HL-60/S4 treated with phorbol 12-myristate 13-acetate at 8.2 ng/mL for 4 days and 3 days (cell line): ENCODE data around the gene GATAD2A.

Experiments used
- in situ Hi-C: fragments of 300-500 bp; cut with MboI; formaldehyde crosslinking; loops from 2 replicates; pipeline ENCODE4 v1.15.0; 2022; ENCODE audit warnings: low sequenced_read_pairs

The GATAD2A gene

DNA sequence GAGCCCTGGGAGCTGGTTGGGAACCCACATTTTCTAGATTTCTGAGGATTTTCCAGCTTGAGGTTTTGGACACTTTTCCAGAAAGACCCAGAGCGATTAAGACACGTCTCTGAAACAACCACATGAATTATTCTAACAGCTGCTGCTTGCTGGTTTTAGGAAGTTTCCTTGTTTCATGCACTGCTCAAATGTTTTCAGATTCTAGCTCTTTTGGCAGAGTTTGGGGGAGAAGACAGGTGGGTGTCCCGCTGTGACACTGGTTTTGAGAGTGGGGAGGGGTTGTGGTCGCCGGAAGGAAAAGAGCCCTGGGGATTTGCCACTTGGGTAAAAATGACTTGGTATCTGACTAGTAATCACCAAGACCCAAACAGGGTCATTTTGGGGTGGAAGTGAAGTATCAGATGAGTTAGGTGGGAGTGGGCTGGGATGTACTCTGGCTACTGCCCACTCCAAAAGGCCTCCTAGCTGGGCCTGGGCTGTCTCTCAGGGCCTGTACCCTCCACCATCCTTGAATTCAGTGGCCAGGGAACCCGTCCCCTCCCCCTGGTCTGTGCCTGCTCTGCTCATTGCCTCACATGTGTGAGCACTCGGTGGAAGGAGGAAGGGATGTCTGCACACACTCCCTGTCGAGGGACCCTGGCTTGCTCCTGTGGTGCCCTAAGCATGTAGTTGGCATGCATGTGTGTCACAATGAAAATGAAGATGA is 13.2 kb downstream of the GATAD2A start:
- in situ Hi-C loops, result no loop called here

- in situ Hi-C loops, result no loop called here
These were observed 15.3 kb downstream of the GATAD2A start for GRCh38 chr19:19420570-19421298.

GRCh38 chr19:19421299-19421696 is 15.8 kb downstream of the GATAD2A start:
- in situ Hi-C loops, result no loop called here

GRCh38 chr19:19422156-19422555 is 16.7 kb downstream of the GATAD2A start:
- in situ Hi-C loops, result no loop called here

GRCh38 chr19:19423322-19423721 is 17.8 kb downstream of the GATAD2A start:
- in situ Hi-C loops, result no loop called here

DNA sequence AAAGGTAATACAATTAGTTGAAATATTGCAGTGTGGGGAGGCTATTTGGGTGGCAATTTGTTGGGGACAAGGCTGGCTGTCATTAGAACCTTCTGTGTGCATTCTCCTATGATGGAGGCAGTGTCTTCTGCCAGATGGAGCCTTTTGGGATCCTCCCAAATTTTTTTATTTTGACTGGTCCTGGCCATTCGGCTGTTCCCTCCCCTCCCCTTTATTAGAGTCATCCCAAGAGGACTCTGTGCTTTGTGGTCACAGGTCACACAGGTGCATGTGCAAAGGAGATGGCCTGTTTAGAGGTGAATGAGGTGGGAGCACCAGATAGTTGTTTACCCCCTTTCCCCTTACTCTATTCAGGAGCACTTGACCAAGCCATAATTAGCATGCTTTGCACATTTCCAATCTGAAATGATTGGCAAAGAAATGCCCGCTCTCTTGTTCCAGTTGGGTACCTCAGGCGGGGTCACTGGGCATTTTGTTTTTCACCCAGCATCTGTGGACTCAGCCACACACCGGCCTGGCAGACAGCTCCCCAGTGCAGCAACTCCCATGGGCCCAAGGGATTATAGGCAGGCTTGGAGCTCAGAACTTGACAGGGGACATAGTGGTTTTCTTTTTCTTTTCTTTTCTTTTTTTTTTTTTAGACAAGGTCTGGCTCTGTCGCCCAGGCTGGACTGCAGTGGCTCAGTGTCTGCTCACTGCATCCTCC is 19.8 kb downstream of the GATAD2A start:
- in situ Hi-C loops, result no loop called here

DNA sequence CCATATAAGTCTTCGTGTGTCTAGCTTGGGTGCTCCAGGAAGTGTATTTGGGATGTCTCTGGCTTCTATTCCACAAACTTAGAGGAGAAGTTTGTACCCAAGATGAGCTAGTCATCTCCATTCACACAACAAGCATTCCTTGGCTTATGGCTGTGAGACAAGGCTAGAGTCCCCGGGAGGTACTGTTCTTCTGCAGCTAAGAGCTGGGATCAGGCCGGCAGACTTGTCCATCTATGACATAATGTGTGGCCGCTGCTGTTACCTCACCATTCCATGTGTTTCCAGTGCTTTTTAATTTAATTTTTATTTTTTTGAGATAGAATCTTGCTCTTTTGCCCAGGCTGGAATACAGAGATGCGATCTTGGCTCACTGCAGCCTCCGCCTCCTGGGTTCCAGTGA is 20.7 kb downstream of the GATAD2A start:
- in situ Hi-C loops, result no loop called here

DNA sequence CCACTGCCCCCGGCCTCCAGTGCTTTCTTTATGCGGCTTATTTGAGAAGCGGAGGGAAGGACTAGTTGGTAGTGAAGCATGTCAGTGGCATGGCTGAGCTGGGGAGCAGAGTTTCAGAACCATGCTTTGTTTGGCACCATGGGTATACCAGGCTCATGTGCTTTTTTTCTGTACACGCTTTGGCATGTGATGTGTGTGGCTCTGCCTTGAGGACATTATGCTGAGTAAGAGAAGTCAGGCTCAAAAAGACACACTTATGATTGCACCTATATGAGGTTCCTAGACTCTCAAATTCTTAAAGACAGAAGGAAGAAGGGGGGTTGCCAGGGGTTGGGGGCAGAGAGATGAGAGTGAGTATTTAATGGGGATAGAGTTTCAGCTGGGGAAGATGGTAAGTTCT is 21.3 kb downstream of the GATAD2A start:
- in situ Hi-C loops, result no loop called here

DNA sequence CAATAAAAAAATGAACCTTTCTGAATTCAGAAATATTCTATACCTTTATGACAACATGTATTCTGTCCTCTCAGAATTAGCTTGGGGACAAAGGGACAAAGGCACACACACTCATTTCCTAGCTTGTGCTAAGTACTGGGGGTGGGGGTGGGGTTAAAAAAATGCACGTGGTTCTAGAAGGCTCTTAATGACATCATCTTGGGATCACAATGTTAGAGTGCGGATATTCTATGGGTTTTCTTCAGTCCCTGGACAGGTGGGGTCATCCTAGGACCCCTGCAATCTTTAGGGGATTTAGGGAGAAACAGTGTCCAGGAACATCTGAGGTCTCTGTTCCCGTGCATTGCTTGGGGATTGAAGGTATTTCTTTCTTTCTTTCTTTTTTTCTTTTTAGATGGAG is 21.8 kb downstream of the GATAD2A start:
- in situ Hi-C loops, result no loop called here

DNA sequence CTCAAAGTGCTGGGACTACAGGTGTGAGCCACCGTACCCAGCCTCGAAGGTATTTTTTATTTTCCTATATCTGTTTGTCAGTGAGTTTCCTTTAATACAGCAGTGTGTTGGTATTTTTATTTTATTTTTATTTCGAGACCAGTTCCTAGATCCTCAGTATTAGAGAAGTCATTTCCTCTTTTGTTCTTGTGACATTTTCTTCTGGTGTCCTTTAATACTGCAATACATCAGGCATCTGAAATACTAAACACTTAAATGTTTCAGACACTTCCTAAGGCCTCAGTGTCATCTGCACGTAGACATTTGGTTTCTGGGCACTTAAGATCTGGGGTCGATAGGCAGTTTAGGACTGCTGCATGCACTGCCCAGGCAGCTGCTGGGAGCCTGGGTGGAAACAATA is 22.5 kb downstream of the GATAD2A start:
- in situ Hi-C loops, result no loop called here

GRCh38 chr19:19428746-19429145 is 23.3 kb downstream of the GATAD2A start:
- in situ Hi-C loops, result no loop called here

DNA sequence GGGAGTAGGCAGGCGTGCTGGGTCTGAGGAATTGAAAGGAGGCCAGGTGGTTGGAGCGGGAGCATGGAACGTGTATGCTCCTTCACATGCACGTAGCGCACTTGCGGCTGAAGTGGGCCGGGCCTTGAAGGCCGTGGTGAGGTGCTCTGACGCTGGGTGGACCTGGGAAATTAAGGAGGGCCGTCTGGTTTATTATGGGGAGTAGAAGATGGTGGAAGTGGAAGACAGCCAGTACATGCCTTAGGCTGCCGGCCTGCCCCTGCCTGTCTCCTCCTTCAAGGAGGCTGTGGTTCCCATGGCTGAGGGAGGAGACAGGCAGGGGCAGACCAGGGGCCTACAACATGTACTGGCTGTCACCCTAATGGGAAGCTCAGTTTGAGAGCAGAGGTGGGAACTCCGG is 23.9 kb downstream of the GATAD2A start:
- in situ Hi-C loops, result no loop called here

- in situ Hi-C loops, result no loop called here
These were observed 27.3 kb downstream of the GATAD2A start for GRCh38 chr19:19432732-19433131.

DNA sequence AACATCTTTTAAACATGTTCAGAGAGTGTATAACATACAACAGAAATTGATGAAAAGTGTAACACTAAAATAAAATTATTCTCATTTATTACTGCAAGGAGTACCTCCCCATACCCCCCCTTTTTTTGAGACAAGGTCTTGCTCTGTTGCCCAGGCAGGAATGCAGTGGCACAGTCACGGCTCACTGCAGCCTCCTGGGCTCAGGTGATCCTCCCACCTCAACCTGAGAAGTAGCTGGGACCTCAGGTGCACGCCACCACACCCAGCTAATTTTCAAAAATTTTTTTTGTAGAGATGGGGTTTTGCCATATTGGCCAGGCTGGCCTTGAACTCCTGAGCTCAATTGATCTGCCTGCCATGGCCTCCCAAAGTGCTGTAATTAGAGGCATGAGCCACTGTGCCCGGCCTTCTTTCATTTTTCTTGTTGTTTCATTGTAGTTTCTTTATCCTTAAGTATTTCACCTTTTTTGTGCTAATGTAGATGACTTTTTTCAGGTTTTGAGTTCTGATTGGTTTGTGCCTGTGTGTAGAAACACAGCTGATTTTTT is 28.3 kb downstream of the GATAD2A start:
- in situ Hi-C loops, result no loop called here

DNA sequence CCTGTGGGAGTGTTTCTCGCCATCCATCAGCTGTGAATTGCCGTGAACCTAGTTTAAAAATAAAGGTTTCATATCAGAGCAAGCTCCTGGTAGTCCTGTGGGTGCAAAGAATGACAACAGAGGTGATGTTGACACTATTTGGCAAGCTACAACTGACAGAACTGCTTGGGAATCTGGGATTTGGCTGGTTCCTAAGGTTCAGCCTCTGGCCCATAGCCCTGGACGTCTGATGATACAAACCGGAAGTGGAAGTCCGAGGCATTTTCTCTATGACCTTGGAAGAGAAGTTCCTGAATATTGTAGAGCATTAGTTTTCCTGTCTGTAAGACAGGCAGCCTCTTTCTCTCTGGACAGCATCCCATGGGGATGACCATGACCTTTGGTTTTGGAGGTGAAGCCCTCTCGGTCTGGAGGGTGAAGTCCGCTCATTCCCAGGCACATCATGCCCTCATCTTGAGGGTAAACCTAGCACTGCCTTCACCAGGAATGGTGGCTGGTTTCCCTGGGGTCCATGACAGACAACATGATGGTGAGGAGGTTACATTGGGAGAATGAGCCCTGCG is 29.1 kb downstream of the GATAD2A start:
- in situ Hi-C loops, result no loop called here

GRCh38 chr19:19436137-19436691 is 30.7 kb downstream of the GATAD2A start:
- in situ Hi-C loops, result no loop called here

- in situ Hi-C loops, result no loop called here
These were observed 33.1 kb downstream of the GATAD2A start for GRCh38 chr19:19438366-19439175.

GRCh38 chr19:19439176-19439482 is 33.7 kb downstream of the GATAD2A start:
- in situ Hi-C loops, result no loop called here

DNA sequence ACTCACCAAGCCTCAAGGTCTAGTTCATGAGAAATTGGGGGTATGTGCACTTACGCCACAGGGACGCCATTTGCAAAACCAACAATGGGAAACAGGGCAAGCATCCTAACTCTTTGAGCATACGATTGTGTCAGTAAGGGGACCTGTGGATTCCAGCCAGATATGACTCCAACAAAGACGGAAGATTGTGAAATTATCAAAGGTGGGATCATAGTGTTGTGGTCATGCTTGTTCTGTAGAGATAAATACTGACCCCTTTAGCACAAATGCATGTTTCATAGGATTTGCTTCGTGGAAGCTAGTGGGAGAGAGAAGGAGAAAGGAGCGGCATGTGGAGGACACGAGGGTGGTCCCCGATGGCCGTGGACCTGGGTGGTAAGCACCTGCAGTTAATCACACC is 37.8 kb downstream of the GATAD2A start:
- in situ Hi-C loops, result no loop called here

DNA sequence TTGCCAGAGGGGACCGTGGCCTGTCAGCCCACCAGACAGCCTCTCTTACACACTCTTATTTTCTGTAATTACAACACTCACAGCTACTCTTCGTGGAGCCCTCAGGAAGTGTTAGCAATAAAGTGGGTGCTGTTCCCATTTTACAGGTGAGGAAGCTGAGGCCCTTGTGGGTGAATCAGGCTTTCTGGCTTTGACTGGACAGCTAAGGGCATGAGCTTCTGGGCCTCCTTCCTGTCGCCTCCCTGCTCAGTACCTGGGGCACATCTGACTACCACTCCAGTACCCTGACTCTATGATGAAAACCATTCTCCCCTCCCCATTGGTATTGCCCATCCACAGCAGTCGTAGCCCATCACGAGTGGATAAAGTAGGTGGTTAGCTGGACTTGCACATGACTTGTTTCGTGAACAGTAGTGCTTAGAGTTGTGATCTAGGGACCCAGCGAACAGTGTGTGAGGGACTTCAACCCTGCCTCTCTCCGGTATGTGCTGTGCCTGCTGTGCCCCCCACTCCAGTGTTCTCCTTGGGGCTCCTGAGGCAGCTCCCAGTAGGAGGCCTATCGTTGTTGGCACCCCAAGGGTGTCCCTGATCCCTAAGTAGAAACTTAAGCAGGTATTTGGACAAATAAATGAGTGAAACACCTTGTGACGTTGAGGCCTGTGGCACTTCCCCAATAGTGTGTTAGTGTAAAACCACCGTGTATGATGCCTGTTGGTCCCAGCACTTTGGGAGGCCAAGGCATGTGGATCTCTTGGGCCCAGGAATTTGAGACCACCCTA is 38.6 kb downstream of the GATAD2A start:
- in situ Hi-C loops, result no loop called here
